Neural cell (in vitro differentiated cells): ENCODE data around the gene DPP6.

ENCODE experiments used
- CTCF ChIP-seq: fragments of 450-650 bp; IDR thresholded peaks from 2 replicates; pipeline ENCODE4 v1.5.1; 2014; ENCODE audit warnings: antibody characterized with exemption, mild to moderate bottlenecking, moderate library complexity; ENCODE audit not compliant: poor library complexity, severe bottlenecking
- EP300 ChIP-seq: fragments of 450-650 bp; conservative IDR thresholded peaks from 2 replicates; pipeline ENCODE4 v1.6.1; 2014; ENCODE audit warnings: antibody characterized with exemption, mild to moderate bottlenecking, moderate library complexity; ENCODE audit not compliant: poor library complexity, severe bottlenecking
- EZH2 ChIP-seq: fragments of 200-600, 300-800 bp; shearing (Covaris generic), sonication (generic); IDR thresholded peaks from 2 replicates; pipeline ENCODE4 v1.6.1; 2014; ENCODE audit warnings: antibody characterized with exemption, low read length, borderline replicate concordance, mild to moderate bottlenecking; ENCODE audit not compliant: insufficient read depth, poor library complexity, severe bottlenecking
- MXI1 ChIP-seq: fragments of 450-650 bp; conservative IDR thresholded peaks from 2 replicates; pipeline ENCODE4 v1.6.1; 2014; ENCODE audit warnings: antibody characterized with exemption, mild to moderate bottlenecking; ENCODE audit not compliant: poor library complexity, severe bottlenecking
- POLR2AphosphoS5 ChIP-seq: IDR thresholded peaks from 2 replicates; pipeline ENCODE4 v1.6.1; 2012
- RAD21 ChIP-seq: fragments of 450-650 bp; conservative IDR thresholded peaks from 2 replicates; pipeline ENCODE4 v1.6.1; 2014; ENCODE audit warnings: antibody characterized with exemption, mild to moderate bottlenecking, moderate library complexity
- SMC3 ChIP-seq: fragments of 450-650 bp; conservative IDR thresholded peaks from 2 replicates; pipeline ENCODE4 v1.6.1; 2014; ENCODE audit warnings: antibody characterized with exemption, mild to moderate bottlenecking, moderate library complexity; ENCODE audit not compliant: poor library complexity
- TF ChIP-seq, protein P1 (sequence below): IDR thresholded peaks from 2 replicates; pipeline ENCODE4 v1.6.1; 2012; ENCODE audit warnings: borderline replicate concordance

DNA sequence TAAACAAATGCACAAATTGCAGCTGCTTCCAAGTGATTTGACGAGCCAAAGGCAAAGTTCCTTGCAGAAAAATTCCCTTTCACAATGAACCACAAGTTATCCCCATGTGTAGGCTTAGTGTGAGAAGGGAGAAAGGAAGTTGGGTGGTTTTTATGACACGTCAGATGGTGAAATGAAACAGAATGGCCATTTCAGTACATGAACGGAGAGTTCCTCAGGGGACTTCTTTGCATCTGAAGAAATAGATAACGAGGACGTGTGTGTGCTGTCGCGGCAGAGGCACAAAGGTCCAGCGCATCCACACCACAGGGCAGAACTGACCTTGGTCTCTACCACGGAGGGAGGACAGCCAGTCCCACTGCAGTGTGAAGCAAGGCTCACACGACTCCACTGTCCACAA lies 814.9 kb downstream of the DPP6 start:
- no peak for TF ChIP-seq CTCF
- no peak for TF ChIP-seq EZH2
- TF ChIP-seq POLR2AphosphoS5: no peak
- TF ChIP-seq, protein P1, sequence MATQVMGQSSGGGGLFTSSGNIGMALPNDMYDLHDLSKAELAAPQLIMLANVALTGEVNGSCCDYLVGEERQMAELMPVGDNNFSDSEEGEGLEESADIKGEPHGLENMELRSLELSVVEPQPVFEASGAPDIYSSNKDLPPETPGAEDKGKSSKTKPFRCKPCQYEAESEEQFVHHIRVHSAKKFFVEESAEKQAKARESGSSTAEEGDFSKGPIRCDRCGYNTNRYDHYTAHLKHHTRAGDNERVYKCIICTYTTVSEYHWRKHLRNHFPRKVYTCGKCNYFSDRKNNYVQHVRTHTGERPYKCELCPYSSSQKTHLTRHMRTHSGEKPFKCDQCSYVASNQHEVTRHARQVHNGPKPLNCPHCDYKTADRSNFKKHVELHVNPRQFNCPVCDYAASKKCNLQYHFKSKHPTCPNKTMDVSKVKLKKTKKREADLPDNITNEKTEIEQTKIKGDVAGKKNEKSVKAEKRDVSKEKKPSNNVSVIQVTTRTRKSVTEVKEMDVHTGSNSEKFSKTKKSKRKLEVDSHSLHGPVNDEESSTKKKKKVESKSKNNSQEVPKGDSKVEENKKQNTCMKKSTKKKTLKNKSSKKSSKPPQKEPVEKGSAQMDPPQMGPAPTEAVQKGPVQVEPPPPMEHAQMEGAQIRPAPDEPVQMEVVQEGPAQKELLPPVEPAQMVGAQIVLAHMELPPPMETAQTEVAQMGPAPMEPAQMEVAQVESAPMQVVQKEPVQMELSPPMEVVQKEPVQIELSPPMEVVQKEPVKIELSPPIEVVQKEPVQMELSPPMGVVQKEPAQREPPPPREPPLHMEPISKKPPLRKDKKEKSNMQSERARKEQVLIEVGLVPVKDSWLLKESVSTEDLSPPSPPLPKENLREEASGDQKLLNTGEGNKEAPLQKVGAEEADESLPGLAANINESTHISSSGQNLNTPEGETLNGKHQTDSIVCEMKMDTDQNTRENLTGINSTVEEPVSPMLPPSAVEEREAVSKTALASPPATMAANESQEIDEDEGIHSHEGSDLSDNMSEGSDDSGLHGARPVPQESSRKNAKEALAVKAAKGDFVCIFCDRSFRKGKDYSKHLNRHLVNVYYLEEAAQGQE: no peak
- no peak for TF ChIP-seq SMC3
- TF ChIP-seq EP300: no peak
- TF ChIP-seq RAD21: no peak
- no peak for TF ChIP-seq MXI1
